A549 (cell line): ENCODE data around the gene TPD52L1. TPM values are rescaled to one million over a fixed set of nuclear protein-coding genes. Genes with fewer than 3 reads are reported as not detected.

Source experiments
- ATAC-seq, 2 experiments: fragments of 200-7000 bp in 1 of 2; fragments of >200 bp in 1 of 2; cut with Nextera tagmentation in 1 of 2; cut with Tn5 transposase in 1 of 2; 3 replicates each; pipeline versions ENCODE4 v1.8.0 to v1.9.1; 2018 to 2020; ENCODE audit warnings: mild to moderate bottlenecking in 1 of 2, moderate library complexity in 1 of 2
- CTCF ChIA-PET: fragments of 300-600 bp; sonication (Branson Sonifier 250); formaldehyde crosslinking; extraction: SDS; loops from one replicate; lab custom pipeline; 2021; ENCODE audit warnings: antibody characterized with exemption, inconsistent platforms; lab: Yijun Ruan, JAX
- POLR2A ChIA-PET: fragments of 350-600 bp; formaldehyde crosslinking; extraction: SDS; loops from one replicate; lab custom pipeline; 2021; ENCODE audit warnings: antibody characterized with exemption, inconsistent platforms; lab: Yijun Ruan, JAX
- DNase-seq, 2 experiments: peaks; one replicate each; pipeline versions ENCODE4 v3.0.0 to v3.0.0-alpha.2; 2011 to 2016; ENCODE audit warnings: low read depth in 1 of 2, low spot score in 1 of 2
- FAIRE-seq: peaks from 2 replicates; lab custom pipeline; 2011; peaks lifted over from hg19 to GRCh38; lab: Jason Lieb, UNC
- H3K27ac ChIP-seq, 2 experiments: fragments of >200 bp; sonication (Bioruptor Twin); formaldehyde crosslinking; 3 replicates each; pipeline ENCODE4 v1.5.1; 2016 to 2017
- H3K4me1 ChIP-seq: fragments of >200 bp; sonication (Bioruptor Twin); formaldehyde crosslinking; 3 replicates; pipeline ENCODE4 v1.6.1; 2016
- H3K4me2 ChIP-seq: fragments of >200 bp; sonication (Bioruptor Twin); formaldehyde crosslinking; 3 replicates; pipeline ENCODE4 v1.6.1; 2016
- H3K4me3 ChIP-seq: fragments of >200 bp; sonication (Bioruptor Twin); formaldehyde crosslinking; 3 replicates; pipeline ENCODE4 v1.5.1; 2016
- H3K9me3 ChIP-seq: fragments of >200 bp; sonication (Bioruptor Twin); formaldehyde crosslinking; 3 replicates; pipeline ENCODE4 v1.6.1; 2016
- CEBPB ChIP-seq, 2 experiments: fragments of >200 bp in 1 of 2; sonication (Bioruptor Twin) in 1 of 2; formaldehyde crosslinking in 1 of 2; IDR thresholded peaks; 2 replicates each; pipeline ENCODE4 v1.6.1; 2012 to 2016
- CHD2 ChIP-seq: fragments of 150-350 bp; IDR thresholded peaks from 2 replicates; pipeline ENCODE4 v1.6.1; 2014; ENCODE audit warnings: low read length; ENCODE audit not compliant: partially characterized antibody
- EHF ChIP-seq: fragments of 250-450 bp; sonication (Bioruptor Pico); IDR thresholded peaks from 2 replicates; pipeline ENCODE4 v1.5.0; 2020; ENCODE audit warnings: mild to moderate bottlenecking
- EHMT2 ChIP-seq: fragments of 200-600 bp; sonication (generic); IDR thresholded peaks from 2 replicates; pipeline ENCODE4 v1.6.1; 2016; ENCODE audit warnings: antibody characterized with exemption, low read depth, mild to moderate bottlenecking, moderate library complexity
- GATA3 ChIP-seq: IDR thresholded peaks from 2 replicates; pipeline ENCODE4 v1.6.1; 2012; ENCODE audit warnings: borderline replicate concordance
- HES2 ChIP-seq: fragments of >200 bp; sonication (Bioruptor Twin); formaldehyde crosslinking; IDR thresholded peaks from 2 replicates; pipeline ENCODE4 v1.6.1; 2016
- HMGXB4 ChIP-seq: fragments of 250-450 bp; sonication (Bioruptor Pico); IDR thresholded peaks from 2 replicates; pipeline ENCODE4 v1.5.0; 2021; ENCODE audit warnings: mild to moderate bottlenecking, moderate library complexity, borderline replicate concordance
- HOXB13 ChIP-seq: fragments of 250-450 bp; sonication (Bioruptor Pico); IDR thresholded peaks from 2 replicates; pipeline ENCODE4 v1.5.0; 2020; ENCODE audit warnings: low read depth, mild to moderate bottlenecking, moderate library complexity
- HOXB5 ChIP-seq: fragments of 250-450 bp; sonication (Bioruptor Pico); IDR thresholded peaks from 2 replicates; pipeline ENCODE4 v1.5.0; 2020; ENCODE audit warnings: mild to moderate bottlenecking, moderate library complexity
- KDM1A ChIP-seq: fragments of 200-600 bp; sonication (generic); IDR thresholded peaks from 2 replicates; pipeline ENCODE4 v1.6.1; 2016; ENCODE audit warnings: low read depth, mild to moderate bottlenecking
- MAX ChIP-seq: IDR thresholded peaks from 2 replicates; pipeline ENCODE4 v1.6.1; 2012
- POLR2AphosphoS2 ChIP-seq: conservative IDR thresholded peaks from 2 replicates; pipeline ENCODE4 v1.6.1; 2012; ENCODE audit warnings: low read length, improper control_type of control experiment, inconsistent platforms
- REST ChIP-seq: fragments of 200-600 bp; sonication (generic); IDR thresholded peaks from 2 replicates; pipeline ENCODE4 v1.6.1; 2016; ENCODE audit warnings: antibody characterized with exemption, mild to moderate bottlenecking, moderate library complexity
- SREBF2 ChIP-seq: fragments of 450-650 bp; IDR thresholded peaks from 2 replicates; pipeline ENCODE4 v1.6.1; 2014; ENCODE audit warnings: mild to moderate bottlenecking, moderate library complexity
- TFCP2L1 ChIP-seq: fragments of 250-450 bp; sonication (Bioruptor Pico); IDR thresholded peaks from 2 replicates; pipeline ENCODE4 v1.5.0; 2021; ENCODE audit warnings: mild to moderate bottlenecking
- ZSCAN20 ChIP-seq: fragments of 250-450 bp; sonication (Bioruptor Pico); IDR thresholded peaks from 2 replicates; pipeline ENCODE4 v1.8.0; 2022; ENCODE audit warnings: mild to moderate bottlenecking, moderate library complexity
- WGBS: methylation state at CpG from one replicate; pipeline ENCODE4 v1.1.6; 2017; ENCODE audit errors: missing lambda C conversion rate; 5-methylcytosine and 5-hydroxymethylcytosine counted together
- polyA plus RNA-seq, 4 experiments: library from polyadenylated mRNA; depleted of rRNA in 3 of 4; stranded (reverse); fragments of >200 nt; fragmentation: RNase III in 1 of 4; extraction: RNeasy Plus Mini Kit Qiagen cat#74134 plus additional on column Dnase treatment in 1 of 4; gene quantifications; 2 replicates in 3 of 4; 3 replicates in 1 of 4; pipeline ENCODE4 v1.2.3, GENCODE V29; 2011 to 2017
- TF ChIP-seq, protein P1 (sequence below): fragments of 150-350 bp; IDR thresholded peaks from 2 replicates; pipeline ENCODE4 v1.6.1; 2014; ENCODE audit warnings: low read depth, mild to moderate bottlenecking, low read length
- TF ChIP-seq, protein P2 (sequence below): IDR thresholded peaks from 2 replicates; pipeline ENCODE4 v1.6.1; 2012; ENCODE audit warnings: low read depth, borderline replicate concordance
- TF ChIP-seq, protein P3 (sequence below): IDR thresholded peaks from 2 replicates; pipeline ENCODE4 v1.6.1; 2012

The TPD52L1 gene
- polyA plus RNA-seq, 2 of the 4 experiments (the other 2 are of a cell fraction), result 90.1 to 144 TPM

- no peak for FAIRE-seq
- Histone ChIP-seq H3K27ac (no peak overlapping the region), H3K4me2 (no peak overlapping the region), H3K4me3 (no peak overlapping the region), H3K4me1 (peaks cover 11% of the 10 kb centered on the region; the same call in 1 of the 3 replicates), H3K9me3 (no peaks in the 10 kb centered on the region)
- ATAC-seq, result no peak
- no peak for DNase-seq
- CTCF ChIA-PET, result interaction anchor here (1.7 kb wide), 1 partner anchor 161 kb away, joined by 4 read pairs; no protein-coding TSS in a partner anchor
- POLR2A ChIA-PET, result no interaction called here
- 54% methylated on average over 7 of the region's 7 CpGs for WGBS
- TF ChIP-seq HMGXB4 (CRISPR knock-in tag) (no peak), ZSCAN20 (no peak), KDM1A (no peak), EHF (CRISPR knock-in tag) (no peak), EHMT2 (no peak), CEBPB (IDR thresholded peaks at IDR 0.05) (no peak), POLR2AphosphoS2 (no peak), SREBF2 (no peak), TFCP2L1 (CRISPR knock-in tag) (no peak), HOXB13 (CRISPR knock-in tag) (no peak), MAX (no peak), CHD2 (no peak), HES2 (no peak)
- TF ChIP-seq, protein P1, sequence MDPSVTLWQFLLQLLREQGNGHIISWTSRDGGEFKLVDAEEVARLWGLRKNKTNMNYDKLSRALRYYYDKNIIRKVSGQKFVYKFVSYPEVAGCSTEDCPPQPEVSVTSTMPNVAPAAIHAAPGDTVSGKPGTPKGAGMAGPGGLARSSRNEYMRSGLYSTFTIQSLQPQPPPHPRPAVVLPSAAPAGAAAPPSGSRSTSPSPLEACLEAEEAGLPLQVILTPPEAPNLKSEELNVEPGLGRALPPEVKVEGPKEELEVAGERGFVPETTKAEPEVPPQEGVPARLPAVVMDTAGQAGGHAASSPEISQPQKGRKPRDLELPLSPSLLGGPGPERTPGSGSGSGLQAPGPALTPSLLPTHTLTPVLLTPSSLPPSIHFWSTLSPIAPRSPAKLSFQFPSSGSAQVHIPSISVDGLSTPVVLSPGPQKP, result no peak
- TF ChIP-seq, protein P2, sequence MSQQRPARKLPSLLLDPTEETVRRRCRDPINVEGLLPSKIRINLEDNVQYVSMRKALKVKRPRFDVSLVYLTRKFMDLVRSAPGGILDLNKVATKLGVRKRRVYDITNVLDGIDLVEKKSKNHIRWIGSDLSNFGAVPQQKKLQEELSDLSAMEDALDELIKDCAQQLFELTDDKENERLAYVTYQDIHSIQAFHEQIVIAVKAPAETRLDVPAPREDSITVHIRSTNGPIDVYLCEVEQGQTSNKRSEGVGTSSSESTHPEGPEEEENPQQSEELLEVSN, result no peak
- TF ChIP-seq, protein P3, sequence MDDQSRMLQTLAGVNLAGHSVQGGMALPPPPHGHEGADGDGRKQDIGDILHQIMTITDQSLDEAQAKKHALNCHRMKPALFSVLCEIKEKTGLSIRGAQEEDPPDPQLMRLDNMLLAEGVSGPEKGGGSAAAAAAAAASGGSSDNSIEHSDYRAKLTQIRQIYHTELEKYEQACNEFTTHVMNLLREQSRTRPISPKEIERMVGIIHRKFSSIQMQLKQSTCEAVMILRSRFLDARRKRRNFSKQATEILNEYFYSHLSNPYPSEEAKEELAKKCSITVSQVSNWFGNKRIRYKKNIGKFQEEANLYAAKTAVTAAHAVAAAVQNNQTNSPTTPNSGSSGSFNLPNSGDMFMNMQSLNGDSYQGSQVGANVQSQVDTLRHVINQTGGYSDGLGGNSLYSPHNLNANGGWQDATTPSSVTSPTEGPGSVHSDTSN, result no peak
- TF ChIP-seq, all 56 proteins: peak for 0
Observed at GRCh38 chr6:125149256-125150144, 4.1 kb upstream of the TPD52L1 start.

DNA sequence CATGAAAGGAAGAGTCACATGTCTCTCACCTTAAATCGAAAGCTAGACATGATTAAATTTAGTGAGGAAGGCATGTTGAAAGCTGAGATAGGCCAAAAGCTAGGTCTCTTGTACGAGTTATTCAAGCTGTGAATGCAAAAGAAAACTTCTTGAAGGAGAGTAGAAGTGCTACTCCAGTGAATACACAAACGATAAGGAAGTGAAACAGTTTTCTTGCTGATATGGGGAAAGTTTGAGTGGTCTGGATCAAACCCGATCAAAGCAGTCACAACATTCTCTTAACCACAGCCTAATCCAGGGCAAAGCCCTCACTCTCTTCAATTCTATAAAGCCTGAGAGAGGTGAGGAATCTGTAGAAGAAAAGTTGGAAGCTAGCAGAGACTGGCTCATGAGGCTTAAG, 1.9 kb upstream of the TPD52L1 start:
- H3K4me2 ChIP-seq, result no peak overlapping the region
- no peaks in the 10 kb centered on the region for H3K9me3 ChIP-seq
- FAIRE-seq (no peak), ATAC-seq (no peak), DNase-seq (no peak)
- ChIA-PET CTCF (interaction anchor here (1.0 to 3.0 kb wide), 6 partner anchors 8 to 635 kb away, joined by 3 to 12 read pairs (median 4); partner anchors contain the start of gene HDDC2), POLR2A (interaction anchor here (1.1 kb wide), 1 partner anchor 150 kb away, joined by 3 read pairs; the partner anchor contains the start of gene HDDC2)
- no peak overlapping the region for H3K4me3 ChIP-seq
- 60% methylated on average over 4 of the region's 4 CpGs for WGBS
- H3K27ac ChIP-seq, result no peak overlapping the region
- peaks cover 17% of the 10 kb centered on the region; the same call in 1 of the 3 replicates for H3K4me1 ChIP-seq
- TF ChIP-seq MAX (no peak), GATA3 (no peak), ZSCAN20 (no peak), EHMT2 (no peak), HOXB5 (CRISPR knock-in tag) (no peak), REST (no peak)
- TF ChIP-seq, protein P2, result no peak
- TF ChIP-seq, protein P3, result no peak
